ENCODE data around the gene PRXL2C.
"Not testable (repeated sequence)": the region's sequence is repeated elsewhere in the genome, so short reads cannot be mapped to it uniquely, and the experiment has no call there.

Gene PRXL2C

GRCh38 chr9:96649620-96650324, 5.3 kb downstream of the PRXL2C start:
- no peak for DNase-seq (ENCODE audit: low read depth)

DNA sequence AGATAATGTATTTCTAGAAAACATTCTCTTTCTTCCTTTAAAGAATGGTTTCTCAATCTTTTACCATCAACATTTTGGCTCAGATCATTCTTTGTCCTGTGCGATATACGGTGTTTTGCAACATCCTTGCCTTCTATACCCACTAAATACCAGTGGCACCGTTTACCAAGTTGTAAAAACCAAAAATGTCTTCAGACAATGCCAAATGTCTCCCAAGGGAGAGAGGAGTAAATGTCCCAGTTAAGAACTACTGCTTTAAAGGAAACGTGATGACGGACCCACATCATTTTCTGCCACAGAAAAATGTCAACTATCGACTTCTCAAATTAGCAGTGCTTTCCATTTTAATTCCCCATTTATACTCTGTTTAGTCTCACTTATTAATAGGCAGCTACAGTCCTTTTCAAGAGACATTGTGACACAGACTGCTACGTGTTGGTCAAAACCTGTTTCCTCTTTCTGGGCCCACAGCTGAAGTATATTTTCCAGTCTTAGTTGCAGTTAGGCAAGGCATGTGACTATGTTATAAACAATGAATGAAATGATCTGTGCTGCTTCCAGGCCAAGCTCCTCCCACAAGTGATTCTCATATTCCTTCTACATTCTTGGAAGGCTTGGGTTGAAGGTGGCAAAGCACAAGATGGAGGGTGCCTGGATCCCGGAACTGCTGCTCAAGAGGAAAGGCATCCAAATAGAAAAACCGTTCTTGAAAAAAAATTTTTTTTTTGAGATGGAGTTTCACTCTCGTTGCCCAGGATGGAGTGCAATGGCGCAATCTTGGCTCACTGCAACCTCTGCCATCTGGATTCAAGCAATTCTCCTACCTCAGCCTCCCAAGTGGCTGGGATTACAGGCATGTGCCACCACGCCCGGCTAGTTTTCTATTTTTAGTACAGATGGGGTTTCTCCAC, 8.8 kb downstream of the PRXL2C start:
- peak; percentile 84 for DNase-seq (ENCODE audit: low read depth)

- DNase-seq (ENCODE audit: low read depth): no peak
Measured at GRCh38 chr9:96644137-96644536, 11.0 kb downstream of the PRXL2C start.

DNA sequence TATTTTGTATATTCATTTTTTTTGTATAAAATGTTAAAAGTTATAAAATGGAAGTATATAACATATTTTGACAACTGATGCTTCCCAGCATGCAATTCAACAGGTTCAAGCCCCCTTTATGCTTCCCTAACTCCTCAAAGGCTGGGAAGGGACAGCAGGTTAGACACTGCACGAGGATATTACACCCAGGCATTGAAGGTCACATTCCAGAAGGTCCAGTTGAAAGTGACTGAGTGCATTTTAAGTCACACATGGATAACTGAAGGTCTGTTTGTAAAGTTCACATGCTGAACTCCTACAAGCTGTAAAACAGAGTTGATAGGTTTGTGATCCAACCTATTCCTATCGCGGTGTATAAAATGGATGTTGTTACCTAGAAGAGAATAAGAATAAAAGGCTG, 13.6 kb downstream of the PRXL2C start:
- DNase-seq (ENCODE audit: low read depth): no peak

DNA sequence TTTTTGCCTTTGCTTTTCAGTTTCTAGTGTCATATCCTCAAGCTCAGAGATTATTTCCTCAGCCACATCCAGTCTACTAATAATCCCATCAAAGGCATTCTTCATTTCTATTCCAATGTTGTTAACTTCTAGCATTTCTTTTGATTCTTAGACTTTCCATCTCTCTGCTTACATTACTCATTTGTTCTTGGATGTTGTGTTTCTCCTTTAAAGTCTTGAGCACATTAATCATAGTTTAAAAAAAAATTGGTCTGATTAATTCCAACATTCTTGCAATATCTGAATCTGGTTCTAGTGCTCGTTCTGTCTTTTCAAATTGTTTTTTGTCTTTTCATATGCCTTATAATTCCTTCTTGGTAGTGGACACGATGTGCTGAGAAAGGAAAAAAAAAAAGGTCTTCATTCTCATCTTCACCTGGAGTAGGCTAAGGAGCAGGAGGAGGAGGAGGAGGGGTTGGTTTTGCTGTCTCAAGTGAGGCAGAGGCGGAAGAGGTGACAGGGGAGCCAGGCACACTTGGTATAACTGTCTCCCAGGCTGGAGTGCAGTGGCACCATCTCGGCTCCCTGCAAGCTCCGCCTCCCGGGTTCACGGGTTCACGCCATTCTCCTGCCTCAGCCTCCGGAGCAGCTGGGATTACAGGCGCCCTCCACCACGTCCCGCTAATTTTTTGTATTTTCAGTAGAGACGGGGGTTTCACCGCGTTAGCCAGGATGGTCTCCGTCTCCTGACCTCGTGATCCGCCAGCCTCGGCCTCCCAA, 16.3 kb downstream of the PRXL2C start:
- no peak for DNase-seq (ENCODE audit: low read depth)

DNA sequence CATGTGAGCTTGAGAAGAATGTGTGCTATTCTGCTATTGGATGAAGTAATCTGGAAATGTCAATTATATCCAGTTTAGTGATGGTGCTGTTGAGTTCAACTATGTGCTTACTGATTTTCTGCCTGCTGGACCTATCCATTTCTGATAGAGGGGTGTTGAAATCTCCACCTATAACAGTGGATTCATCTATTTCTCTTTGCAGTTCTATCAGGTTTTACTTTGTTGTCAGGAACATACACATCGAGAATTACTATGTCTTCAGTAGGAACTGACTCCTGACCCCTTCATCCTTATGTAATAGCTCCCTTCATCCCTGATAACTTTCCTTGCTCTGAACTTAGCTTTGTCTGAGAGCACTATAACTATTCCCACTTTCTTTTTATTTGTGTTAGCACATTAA, 18.7 kb downstream of the PRXL2C start:
- DNase-seq (ENCODE audit: low read depth): no peak

DNA sequence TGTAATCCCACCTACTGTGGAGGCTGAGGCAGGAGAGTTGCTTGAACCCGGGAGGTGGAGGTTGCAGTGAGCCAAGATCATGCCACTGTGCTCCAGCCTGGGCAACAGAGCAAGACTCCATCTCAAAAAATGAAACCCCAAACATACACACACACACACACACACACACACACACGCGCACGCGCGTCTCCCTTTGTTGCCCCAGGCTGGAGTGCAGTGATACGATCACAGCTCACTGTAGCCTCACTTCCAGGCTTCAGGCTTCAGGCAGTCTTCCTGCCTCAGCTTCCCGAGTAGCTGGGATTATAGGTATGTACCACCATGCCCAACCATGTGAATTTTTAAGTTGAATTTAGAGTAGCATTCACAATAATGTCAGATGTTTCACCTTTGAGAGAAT, 21.5 kb downstream of the PRXL2C start:
- DNase-seq (ENCODE audit: low read depth): not testable (repeated sequence)

- no peak for DNase-seq (ENCODE audit: low read depth)
Measured at GRCh38 chr9:96626912-96627311, 28.2 kb downstream of the PRXL2C start.

GRCh38 chr9:96621618-96622017, 33.5 kb downstream of the PRXL2C start:
- no peak for DNase-seq (ENCODE audit: low read depth)

GRCh38 chr9:96620832-96621269, 34.3 kb downstream of the PRXL2C start:
- DNase-seq (ENCODE audit: low read depth): no peak

- no peak for DNase-seq (ENCODE audit: low read depth)
Measured at GRCh38 chr9:96620181-96620514, 35.0 kb downstream of the PRXL2C start.

DNA sequence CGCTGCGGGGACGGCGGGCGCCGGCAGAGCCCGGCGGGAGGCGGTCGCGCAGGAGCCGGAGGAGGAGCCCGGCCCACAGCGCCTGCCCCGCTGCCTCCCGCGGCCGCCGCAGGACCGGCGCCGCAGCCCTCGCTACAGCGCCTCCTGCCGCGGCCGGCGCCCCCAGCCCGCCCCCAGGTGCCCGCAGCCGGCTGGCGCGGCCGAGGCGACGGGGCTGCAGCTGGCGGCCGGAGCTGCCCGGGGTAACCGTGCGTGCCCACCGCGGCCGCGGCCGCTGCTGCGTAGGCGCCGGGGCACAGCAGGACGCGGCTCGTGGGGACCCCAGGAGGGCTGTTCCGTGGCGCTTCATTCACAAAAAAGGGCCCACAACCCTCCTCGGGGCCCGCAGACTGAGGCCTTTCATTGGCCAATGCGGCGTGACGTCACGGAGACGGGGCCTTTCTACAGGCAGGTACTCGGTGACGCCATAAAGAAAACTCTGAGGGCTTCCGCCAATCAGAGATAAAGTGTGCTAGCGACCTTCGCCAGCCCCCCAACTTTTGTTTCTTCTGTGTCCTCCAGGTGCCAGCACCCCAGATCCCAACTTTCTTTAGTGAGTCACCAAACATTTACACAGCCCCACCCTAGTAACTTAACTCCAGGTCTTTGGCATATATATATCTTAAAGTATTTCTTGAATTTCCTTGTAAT, 35.5 kb downstream of the PRXL2C start, which contains the start of gene CDC14B:
TSS of gene CDC14B (minus strand) at position 353 of the 690 bp plus-strand sequence. CDS start 465 bp downstream, outside the sequence.
- peak; percentile 72 for DNase-seq (ENCODE audit: low read depth)

- DNase-seq (ENCODE audit: low read depth): no peak
Measured at GRCh38 chr9:96619124-96619465, 36.0 kb downstream of the PRXL2C start.

GRCh38 chr9:96618209-96619123, 36.7 kb downstream of the PRXL2C start:
- DNase-seq (ENCODE audit: low read depth): peak; percentile 27

- no peak for DNase-seq (ENCODE audit: low read depth)
Measured at GRCh38 chr9:96617439-96618185, 37.5 kb downstream of the PRXL2C start.

DNA sequence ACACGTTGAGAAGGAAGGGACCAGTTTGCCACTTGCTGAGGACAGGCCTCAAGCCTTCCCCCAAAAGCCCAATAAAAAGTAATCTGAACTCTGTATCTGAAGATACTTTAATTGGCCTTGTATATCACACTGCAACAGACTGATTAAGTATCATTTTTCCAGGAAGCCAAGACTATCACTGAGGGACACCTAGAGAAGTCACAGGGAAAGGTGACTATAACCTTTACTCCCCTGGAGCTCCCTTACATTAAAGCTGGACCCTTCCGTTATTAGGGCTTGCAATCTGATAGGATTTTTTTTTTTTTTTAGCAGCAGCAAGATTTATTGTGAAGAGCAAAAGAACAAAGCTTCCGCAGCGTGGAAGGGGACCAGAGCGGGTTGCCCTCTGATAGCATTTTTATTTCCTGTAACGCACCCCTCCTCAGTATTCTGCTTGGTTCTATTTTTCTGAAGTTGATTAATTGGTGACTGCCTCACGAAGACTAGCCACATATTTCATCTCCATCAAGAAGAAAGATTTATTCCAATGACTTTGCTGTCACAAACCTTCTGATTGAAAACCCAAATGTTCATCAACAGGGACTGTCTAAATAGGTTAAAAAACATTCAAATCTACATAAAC, 38.2 kb downstream of the PRXL2C start:
- DNase-seq (ENCODE audit: low read depth): no peak

DNA sequence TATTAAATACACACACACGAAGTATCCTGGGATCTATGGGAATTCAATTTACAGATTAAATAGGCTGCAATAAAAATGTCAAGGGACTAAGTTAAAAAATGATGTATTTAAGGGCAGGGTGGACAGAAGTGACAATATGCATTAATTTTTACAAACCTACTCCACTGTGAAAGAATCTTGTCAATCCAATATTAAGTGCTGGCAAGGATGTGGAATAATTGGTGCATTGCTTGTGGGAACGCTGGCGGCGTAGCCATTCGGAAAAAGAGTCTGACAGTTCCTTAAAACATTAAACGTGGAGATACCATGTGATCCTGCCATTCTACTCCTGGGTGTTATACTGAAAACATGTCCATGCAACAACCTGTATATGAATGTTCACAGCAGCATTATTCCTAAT, 39.7 kb downstream of the PRXL2C start:
- no peak for DNase-seq (ENCODE audit: low read depth)

DNA sequence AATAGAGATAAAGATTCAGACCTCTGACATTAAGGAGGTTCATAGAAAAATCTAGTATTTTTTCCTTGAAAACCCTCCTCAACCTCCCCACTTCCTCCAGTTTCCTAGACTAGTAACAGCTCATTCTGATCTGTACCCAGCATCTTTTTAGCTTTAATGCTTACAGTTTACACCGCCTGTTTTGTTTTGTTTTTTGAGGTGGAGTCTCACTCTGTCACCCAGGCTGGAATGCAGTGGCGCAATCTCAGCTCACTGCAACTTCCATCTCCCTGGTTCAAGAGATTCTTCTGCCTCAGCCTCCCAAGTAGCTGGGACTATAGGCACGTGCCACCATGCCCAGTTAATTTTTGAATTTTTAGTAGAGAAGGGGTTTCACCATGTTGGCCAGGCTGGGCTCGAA, 40.5 kb downstream of the PRXL2C start:
- not testable (repeated sequence) for DNase-seq (ENCODE audit: low read depth)

- DNase-seq (ENCODE audit: low read depth): no peak
Measured at GRCh38 chr9:96612966-96613589, 42.0 kb downstream of the PRXL2C start.

All from fibroblast of the conjunctiva (primary cell).